Measurements from ENCODE around the gene PCDH9.
A peak's percentile ranks its signal among the peaks of the same experiment; 100 is the strongest.

PCDH9 gene

DNA sequence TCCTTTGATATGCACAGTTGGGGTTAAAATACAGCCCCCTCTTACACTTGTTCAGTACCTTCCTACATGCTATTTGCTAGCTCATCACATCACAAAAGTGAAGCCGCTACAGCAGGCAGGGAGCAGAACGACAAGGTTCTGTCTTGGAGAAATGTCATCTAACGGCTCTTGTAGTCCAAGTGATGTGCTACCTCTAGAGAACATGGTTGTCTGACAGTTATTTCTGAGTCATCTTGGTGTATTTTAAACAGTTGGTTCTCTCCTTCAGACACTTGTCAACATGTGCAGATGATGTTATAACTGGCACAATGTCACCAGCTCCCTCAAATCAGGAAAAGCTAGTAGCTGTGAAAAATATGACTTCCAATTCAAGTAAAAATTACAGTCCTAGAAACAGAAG, 865.0 kb downstream of the PCDH9 start:
- TF ChIP-seq JUND (IDR thresholded peaks at IDR 0.05; ENCODE audit: low read depth), result no peak
- DNase-seq (ENCODE audit: low read depth in 1 of 2, low spot score in 1 of 2), result no peak
- in situ Hi-C loops (cut with HindIII; ENCODE audit: low pct_unique_long_range_greater_than_20kb, low sequenced_read_pairs), result no loop called here

DNA sequence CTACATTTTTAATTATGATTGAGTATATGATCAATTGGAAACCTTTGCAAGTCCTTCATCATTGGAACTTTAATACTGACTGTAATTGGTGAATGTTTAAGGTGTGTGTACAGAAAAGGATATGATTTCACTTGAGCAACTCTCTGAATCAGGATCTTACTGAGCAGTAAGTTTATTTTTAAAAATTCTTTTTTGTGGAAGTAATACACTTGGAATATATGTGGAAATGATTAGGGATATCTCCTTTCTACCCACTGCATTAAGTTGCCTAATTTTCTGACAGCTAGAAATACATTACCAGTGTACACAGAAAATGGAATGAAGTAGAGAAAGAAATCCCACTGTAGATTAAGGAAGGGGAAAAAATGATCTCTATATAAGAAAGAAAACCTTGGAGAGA, 865.8 kb downstream of the PCDH9 start:
- no peak for TF ChIP-seq JUND (IDR thresholded peaks at IDR 0.05; ENCODE audit: low read depth)
- in situ Hi-C loops (cut with HindIII; ENCODE audit: low pct_unique_long_range_greater_than_20kb, low sequenced_read_pairs), result no loop called here
- no peak for DNase-seq (ENCODE audit: low read depth in 1 of 2, low spot score in 1 of 2)

DNA sequence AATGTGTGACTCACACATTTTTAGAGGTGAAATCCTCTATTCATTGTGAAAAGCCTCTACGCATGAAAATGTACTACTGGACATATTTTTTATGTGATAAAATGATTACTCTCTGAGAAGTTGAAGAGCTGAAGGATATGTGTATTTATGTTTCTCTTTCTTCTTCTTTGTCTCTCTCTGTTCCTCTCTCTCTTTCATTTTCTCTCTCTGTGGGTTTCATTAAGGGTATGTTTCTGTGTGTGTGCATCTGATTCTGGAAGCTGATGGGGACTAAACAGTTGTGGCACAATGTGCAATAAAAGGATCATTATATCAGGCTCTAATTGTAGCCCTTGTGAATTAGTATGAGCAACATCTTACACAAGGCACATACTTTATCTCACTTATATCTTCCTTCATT, 867.7 kb downstream of the PCDH9 start:
- no peak for DNase-seq (ENCODE audit: low read depth in 1 of 2, low spot score in 1 of 2)
- no peak for TF ChIP-seq JUND (IDR thresholded peaks at IDR 0.05; ENCODE audit: low read depth)
- in situ Hi-C loops (cut with HindIII; ENCODE audit: low pct_unique_long_range_greater_than_20kb, low sequenced_read_pairs), result no loop called here

DNA sequence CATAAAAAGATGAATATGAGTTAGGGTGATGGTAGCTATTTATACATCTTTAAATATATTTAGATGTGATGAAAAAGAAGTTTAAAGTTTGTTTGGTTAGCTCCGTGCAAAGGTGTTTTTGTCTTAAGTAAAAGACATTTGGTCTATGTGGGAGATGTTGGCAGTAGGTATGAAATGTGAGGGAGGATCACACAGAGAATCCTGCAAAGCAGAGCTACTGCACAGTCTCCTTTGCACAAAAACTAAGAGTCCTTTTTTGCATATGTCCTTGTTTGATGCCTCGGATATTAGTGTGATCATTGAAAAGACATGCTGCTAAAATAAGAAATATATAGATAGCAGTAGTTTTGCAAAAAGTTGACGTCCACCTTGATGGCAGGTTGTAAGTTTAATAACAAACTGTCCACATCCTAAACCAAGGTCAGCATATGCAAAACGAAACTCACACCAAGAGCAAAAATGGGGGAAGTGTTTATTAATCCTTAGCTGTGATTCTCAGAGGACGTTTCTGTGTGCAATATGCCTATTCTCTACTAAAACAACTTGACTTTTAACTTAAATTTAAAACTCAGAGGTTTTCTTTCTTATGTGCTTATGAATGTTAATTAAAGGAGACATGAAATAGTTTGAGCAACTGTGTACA, 870.1 kb downstream of the PCDH9 start:
- in situ Hi-C loops (cut with HindIII; ENCODE audit: low pct_unique_long_range_greater_than_20kb, low sequenced_read_pairs), result no loop called here
- TF ChIP-seq JUND (IDR thresholded peaks at IDR 0.05; ENCODE audit: low read depth), result no peak
- DNase-seq (ENCODE audit: low read depth in 1 of 2, low spot score in 1 of 2), result no peak

DNA sequence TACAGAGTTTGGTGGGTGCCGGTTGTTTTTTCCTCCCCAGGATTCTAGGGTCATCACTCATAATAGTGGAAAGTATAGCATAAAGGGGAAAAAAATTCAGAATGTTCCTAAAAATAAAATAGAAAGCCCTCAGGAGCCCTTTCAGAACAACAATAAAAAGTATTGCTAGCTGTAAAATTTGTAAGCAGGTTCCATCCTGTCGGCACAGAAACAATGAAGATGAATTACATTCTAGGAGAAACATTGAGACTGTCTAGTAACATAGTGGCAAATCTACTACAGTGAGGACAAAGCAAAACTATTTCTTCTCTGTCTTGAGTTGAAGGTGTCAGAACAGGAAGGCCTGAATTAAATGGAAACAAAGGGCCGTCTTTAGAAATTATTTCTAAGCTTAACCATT, 870.7 kb downstream of the PCDH9 start:
- in situ Hi-C loops (cut with HindIII; ENCODE audit: low pct_unique_long_range_greater_than_20kb, low sequenced_read_pairs), result no loop called here
- no peak for TF ChIP-seq JUND (IDR thresholded peaks at IDR 0.05; ENCODE audit: low read depth)
- no peak for DNase-seq (ENCODE audit: low read depth in 1 of 2, low spot score in 1 of 2)

DNA sequence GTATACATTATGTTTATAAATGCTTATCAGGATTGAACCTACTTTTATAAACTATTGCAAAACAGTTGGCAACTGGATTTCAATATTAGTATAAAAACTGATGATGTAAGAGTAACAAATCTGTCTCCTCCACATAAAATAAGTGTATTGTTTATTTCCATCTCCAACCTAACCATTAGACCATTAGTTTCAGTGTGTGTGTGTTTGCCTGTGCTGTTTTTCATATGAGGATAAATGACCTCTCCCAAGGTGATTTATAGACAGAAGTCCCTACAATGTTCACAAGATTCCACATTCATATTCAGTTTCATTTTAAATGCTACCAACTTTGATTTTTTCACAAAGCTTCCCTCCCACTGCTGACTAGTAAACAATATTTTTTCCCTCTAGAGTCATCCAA, 871.6 kb downstream of the PCDH9 start:
- in situ Hi-C loops (cut with HindIII; ENCODE audit: low pct_unique_long_range_greater_than_20kb, low sequenced_read_pairs), result no loop called here

DNA sequence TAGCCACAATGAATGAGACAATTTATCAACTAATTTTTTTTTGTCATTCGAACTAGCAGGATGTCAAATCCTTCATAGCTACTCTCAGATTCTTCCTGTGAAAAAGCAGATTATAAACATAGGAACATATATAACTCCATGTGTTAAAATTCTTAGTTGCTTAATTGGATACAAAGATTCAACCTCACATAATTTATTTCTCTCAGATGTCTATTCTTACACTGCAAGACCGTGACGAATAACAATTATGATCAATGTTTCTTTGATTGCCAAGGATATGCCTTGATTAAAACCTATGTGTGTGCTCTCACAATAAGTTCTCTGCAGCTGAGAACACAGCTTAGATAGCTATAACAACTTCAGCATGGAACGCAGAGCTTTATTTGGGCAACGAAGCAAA, 872.7 kb downstream of the PCDH9 start:
- in situ Hi-C loops (cut with HindIII; ENCODE audit: low pct_unique_long_range_greater_than_20kb, low sequenced_read_pairs), result no loop called here
- no peak for DNase-seq (ENCODE audit: low read depth in 1 of 2, low spot score in 1 of 2)
- no peak for TF ChIP-seq JUND (IDR thresholded peaks at IDR 0.05; ENCODE audit: low read depth)

More for the DNA sequence above, 871.6 kb downstream of the PCDH9 start:
- no peak for DNase-seq (ENCODE audit: low read depth in 1 of 2, low spot score in 1 of 2)
- TF ChIP-seq JUND (IDR thresholded peaks at IDR 0.05; ENCODE audit: low read depth), result no peak

DNA sequence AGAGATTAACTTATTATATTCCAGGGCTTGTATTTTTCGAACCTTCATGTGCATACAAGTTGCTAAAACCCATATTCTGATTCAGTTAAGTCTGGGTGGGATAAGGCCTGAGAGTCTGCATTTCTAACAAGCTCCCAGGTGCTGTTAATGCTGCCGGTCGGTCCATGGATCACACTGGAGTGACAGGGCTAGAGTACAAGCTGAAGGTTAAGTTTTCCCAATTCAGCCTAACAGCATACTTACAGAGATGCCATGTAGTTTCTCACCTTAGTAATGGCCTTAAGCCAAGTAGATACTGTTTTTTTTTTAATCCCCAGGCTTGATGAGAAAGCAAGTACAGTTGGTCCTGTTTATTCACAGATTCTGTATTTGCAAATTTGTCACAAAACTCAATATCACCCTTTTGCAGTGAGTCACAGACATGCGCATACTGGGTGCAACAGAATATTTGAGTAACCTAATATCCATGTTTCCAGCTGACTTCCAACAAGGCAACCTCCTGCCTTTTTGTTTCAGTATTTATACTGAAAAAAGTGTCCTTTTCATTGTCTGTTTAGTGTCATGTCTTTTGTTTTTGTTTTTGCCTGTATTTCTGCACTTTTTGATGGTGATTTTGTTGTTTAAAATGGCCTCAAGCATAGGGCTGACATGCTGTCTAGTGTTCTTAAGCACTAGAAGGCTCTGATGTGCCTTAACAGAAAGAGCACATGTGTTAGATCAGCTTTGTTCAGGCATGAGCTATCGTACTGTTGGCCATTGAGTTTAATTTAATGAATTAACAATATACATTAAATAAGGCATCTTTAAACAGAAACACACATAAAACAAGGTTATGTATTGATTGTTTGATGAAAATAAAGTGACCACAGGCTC, 875.0 kb downstream of the PCDH9 start:
- no peak for TF ChIP-seq JUND (IDR thresholded peaks at IDR 0.05; ENCODE audit: low read depth)
- no peak for DNase-seq (ENCODE audit: low read depth in 1 of 2, low spot score in 1 of 2)
- in situ Hi-C loops (cut with HindIII; ENCODE audit: low pct_unique_long_range_greater_than_20kb, low sequenced_read_pairs), result no loop called here

DNA sequence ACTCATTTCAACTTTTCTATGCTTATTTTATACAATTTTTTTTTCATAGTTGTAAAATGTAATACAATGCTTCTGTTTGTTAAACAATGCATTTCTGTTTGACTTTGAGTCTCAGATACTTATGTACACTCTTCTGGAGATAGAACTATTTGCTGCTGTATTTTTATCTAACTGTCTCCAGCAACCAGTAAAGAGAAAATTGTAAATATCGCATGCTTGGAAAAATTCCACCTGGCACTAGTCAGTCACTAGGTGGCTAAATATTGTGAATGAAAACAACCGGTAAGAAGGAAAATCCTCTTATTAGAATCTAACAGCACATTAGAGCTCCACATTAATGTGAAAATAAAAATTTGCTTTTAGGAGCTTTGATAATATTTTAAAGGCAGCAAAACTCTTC, 876.5 kb downstream of the PCDH9 start:
- in situ Hi-C loops (cut with HindIII; ENCODE audit: low pct_unique_long_range_greater_than_20kb, low sequenced_read_pairs), result no loop called here
- peak; percentile 1 to 28 for DNase-seq (ENCODE audit: low read depth in 1 of 2, low spot score in 1 of 2)
- no peak for TF ChIP-seq JUND (IDR thresholded peaks at IDR 0.05; ENCODE audit: low read depth)

DNA sequence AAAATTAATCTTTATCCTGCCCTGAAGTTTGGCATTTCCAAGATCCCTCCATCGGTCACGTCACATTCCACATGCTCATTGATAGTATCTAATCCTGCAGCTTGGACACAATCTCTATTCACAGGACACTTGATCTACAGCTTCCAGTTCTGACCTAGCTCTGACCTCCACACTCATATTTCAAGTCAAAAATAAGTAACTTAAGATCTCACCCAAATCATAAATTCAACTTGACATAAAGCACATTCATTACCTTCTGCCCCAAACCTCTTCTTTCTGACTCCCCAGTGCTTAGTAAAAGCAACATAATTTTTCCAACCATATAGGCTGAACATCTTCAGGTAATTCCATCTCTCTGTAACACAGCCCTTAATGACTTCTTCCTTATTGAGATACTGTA, 880.2 kb downstream of the PCDH9 start:
- in situ Hi-C loops (cut with HindIII; ENCODE audit: low pct_unique_long_range_greater_than_20kb, low sequenced_read_pairs), result no loop called here

DNA sequence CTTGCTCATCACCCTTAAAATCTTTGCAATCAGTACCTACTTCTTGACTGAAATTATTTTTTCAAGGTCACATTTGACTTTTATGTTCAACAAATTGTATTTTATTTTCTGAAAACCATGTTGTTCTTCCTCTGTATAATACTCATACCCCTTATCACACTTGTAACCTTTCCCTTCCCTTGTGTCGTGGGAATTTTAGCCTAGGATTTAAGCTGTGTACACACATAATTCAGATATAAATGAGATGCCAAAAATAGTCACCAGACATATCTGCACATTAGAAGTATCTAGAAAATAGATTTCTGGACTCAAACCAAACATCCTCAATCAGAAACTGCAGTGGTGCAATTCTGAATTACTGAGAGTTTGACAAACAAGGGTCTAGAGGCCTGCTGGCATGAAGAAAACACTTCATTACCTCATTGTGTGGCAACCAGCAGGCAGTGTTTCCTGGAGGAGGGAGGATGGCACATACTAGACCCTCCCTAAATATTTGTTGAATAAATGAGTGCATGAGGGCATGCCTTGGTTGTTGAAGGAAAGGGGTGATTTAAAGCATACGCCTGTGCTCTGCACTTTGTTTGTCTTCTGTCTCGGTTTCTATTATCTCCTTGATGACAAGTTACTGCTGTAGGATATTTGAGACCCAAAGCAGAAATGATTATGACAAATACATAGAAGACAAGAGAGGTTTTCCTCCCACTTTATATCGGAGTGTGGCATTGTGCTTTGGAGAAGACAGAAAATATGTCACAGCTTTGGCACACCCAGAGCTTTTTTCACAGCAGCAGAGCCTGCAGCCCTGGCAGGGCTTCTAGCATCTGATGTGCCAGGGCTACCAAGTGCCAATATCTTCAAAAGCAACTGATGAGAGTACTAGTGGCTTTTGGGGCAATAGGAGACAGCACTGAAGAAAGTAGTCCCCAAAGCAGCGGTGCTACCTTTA, 881.1 kb downstream of the PCDH9 start:
- in situ Hi-C loops (cut with HindIII; ENCODE audit: low pct_unique_long_range_greater_than_20kb, low sequenced_read_pairs), result no loop called here
- TF ChIP-seq JUND (IDR thresholded peaks at IDR 0.05; ENCODE audit: low read depth), result no peak
- DNase-seq (ENCODE audit: low read depth in 1 of 2, low spot score in 1 of 2), result no peak

More for the DNA sequence above, 880.2 kb downstream of the PCDH9 start:
- no peak for TF ChIP-seq JUND (IDR thresholded peaks at IDR 0.05; ENCODE audit: low read depth)
- no peak for DNase-seq (ENCODE audit: low read depth in 1 of 2, low spot score in 1 of 2)

DNA sequence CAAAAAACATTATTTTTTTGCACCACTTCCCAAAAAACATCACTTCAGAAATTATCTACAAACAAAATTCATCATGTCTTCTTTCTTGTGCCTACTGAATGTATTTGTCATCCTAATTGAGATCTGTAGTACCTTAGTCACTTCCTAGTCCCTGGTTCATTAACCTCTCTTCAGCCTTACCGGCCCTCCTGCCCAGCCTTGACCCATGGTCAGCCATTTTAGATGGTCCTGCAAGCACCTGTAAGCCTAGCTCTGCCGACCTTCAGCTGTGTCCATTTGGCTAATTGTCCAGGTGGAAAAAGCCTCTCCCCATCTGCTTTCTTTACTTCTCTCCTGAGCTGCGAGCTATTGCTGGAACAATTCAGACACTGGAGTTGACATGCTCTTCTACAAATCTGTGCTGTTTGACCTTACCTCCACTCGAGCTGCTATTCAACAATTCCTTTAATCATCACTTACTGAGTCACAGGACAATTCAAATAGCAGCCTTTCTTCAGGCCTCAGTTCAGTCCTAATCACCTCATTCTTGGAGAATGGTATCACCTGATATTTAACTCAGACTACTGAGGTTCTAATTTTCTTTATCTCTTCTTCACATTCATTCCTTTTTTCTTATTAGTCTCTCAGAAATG, 882.5 kb downstream of the PCDH9 start:
- TF ChIP-seq JUND (IDR thresholded peaks at IDR 0.05; ENCODE audit: low read depth), result no peak
- no peak for DNase-seq (ENCODE audit: low read depth in 1 of 2, low spot score in 1 of 2)
- in situ Hi-C loops (cut with HindIII; ENCODE audit: low pct_unique_long_range_greater_than_20kb, low sequenced_read_pairs), result no loop called here
